Endometrial microvascular endothelial cells (primary cell): Measurements from ENCODE around the gene TOGARAM2. TPM values are rescaled to one million over a fixed set of nuclear protein-coding genes. Genes with fewer than 3 reads are reported as not detected.

ENCODE experiments used
- in situ Hi-C: cut with HindIII; loops from 2 replicates; pipeline ENCODE4 v1.10.0; 2017; ENCODE audit warnings: low sequenced_read_pairs, low pct_unique_long_range_greater_than_20kb; ENCODE audit errors: inconsistent ontology term
- total RNA-seq: library from RNA; depleted of rRNA; stranded (reverse); fragments of >200 nt; gene quantifications from one replicate; pipeline ENCODE4 v1.2.3, GENCODE V29; 2015; ENCODE audit errors: inconsistent ontology term

TOGARAM2 gene
- total RNA-seq, 1 donor from 2014 or later, result not detected

DNA sequence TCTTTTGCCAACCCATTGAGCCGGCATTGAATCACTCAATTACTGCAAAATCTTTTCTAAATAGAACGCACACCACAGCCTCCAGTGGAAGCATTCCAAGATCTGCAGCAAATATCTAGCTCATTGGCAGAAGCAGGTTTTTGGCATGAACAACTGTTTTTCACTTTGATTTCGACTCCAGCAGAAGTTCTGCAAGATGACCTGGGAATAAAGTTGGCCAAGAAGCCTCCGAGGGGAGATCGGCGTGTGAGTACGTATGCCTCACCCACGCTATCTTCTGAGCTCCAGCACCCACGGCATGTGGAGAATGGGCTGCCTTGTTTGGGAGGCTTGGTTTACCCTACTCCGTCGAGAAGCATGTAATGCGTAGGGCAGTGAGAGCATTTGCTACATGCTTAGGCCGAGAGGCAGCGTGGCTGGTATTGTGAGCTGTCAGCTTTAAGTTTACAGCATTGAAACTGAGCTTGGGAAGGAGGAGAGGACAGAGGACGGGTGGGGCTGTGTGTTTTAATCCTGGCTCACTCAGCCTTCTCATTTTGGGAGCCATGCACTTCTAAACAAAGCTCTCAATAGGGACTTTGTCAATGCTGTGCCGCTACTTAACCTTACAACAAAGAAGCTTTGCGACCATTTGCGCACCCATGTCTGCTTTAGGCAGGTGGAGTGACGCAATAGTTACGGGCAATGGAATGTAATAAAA, 82.7 kb downstream of the TOGARAM2 start:
- in situ Hi-C loops, result no loop called here

GRCh38 chr2:29064346-29064715, 83.2 kb downstream of the TOGARAM2 start:
- in situ Hi-C loops, result no loop called here

DNA sequence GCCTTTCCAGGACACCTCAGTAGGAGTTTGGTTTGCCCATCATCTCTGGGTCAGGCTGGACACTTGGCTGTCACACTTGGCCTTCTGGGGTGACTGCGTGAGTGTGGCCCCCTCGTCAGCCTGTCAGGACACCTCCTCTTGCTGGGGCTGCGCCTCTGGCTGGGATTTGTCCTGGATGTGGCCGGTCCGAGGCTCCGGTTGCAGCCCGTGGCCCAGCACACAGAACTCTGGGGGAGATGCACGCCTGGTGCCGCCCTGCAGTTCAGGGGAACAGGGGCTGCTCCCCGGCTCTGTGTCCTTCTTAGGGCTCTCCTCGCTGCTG, 83.6 kb downstream of the TOGARAM2 start:
- in situ Hi-C loops, result no loop called here

DNA sequence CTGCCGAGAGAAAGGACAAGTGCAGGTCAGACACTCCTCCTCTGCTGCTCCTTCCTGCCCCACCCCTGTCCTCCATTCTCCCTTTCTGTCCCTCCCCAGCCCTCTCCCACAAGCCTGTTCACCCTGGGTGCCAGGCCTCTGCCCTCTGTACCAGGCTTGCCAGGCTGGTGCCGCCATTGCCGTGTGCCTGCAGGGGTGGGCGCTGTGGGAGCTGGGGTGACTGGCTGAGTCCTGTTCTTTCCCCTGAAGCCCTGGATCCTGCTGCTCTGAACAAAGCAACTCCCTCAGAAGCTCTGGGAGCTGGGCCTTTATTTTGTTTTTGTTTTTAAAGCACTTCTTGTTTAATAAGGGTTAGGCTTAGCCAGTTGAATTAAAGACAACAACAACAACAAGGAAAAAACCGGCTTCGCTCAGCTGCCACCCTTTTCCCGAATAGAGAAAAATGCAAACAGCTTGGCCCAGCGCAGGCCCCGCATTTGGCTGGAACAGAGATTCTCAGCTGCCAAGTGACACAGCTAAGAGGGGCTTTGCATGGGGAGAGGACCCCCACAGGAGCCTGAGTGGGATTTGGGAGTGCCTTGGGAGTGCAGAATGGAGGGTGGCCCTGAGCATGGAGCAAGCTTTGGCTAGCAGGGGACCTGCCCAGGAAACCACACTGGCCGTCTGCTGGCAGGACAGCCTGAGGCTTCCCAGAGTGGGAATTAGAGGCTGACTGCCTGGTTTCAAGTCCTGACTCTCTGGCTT, 84.1 kb downstream of the TOGARAM2 start:
- in situ Hi-C loops, result no loop called here

GRCh38 chr2:29066271-29066860, 85.3 kb downstream of the TOGARAM2 start:
- in situ Hi-C loops, result no loop called here

DNA sequence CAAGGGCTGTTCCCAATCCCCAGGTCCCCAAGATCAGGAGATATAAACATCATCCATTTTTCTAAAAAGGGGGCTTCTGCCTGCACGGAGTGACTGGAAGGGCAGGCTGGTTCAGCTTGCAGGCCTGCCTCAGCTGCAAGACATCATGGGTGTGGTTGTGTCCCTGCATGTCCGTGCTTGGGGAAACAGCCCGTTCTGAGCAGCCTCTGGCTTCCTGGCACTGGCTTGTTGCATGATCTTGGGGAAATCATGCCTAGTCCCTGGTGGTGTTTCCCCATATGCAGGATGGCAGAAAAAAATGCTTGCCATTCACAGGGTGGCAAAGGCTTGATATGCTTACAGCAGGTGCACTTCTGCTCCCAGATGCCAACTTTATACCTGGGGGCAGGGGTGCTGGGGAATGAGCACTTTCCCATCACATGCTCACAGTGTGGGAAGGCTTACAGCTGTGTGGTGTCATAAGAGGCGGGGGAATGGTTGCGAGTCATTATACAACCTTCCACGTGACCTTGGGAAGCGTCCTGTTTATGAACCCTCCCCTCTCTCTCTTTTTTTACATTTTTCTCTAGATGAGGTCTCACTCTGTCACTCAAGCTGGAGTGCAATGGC, 86.0 kb downstream of the TOGARAM2 start:
- in situ Hi-C loops, result no loop called here

DNA sequence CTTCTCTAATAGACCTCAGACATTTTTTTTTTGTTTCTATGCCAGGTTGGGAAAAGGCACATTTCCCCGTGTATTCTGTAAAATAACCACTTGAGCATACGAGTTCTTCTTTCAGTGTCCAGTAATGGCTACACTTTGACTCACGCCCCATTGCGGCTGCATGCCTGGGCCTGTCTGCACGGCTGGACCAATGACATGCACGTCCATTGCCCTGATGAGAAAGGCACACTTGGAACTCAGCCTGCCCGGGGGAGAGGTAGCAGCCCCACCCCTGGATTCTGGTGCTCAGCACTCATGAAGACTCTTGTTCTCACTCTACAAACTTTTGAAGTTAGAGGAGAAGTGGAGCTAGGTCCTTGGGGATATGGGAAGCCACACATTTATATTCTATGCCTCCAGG, 87.4 kb downstream of the TOGARAM2 start:
- in situ Hi-C loops, result no loop called here

DNA sequence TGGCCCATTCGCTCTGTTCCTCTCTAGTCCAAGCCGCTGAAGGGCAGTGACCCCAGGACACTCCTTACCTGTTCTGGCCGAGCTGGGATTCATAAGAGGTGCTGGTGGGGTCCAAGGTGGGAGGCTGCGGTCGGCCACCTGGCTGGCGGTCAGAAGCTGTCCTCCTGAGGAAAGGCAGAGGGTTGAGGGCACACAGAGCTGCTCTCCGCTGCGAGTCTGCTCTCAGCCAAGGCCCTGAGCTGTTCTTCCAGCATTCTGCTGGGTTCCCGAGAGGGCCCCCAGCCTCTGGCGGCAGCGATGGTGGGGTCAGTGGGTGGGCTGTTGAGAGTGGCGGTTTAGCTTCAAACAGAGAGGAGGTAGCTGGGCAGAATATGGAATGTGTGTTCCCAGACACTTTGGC, 89.4 kb downstream of the TOGARAM2 start:
- in situ Hi-C loops, result no loop called here

GRCh38 chr2:29071032-29071975, 90.2 kb downstream of the TOGARAM2 start:
- in situ Hi-C loops, result no loop called here

GRCh38 chr2:29072251-29072650, 91.2 kb downstream of the TOGARAM2 start:
- in situ Hi-C loops, result no loop called here

- in situ Hi-C loops, result no loop called here
Measured at GRCh38 chr2:29072971-29073725, 92.0 kb downstream of the TOGARAM2 start.

- in situ Hi-C loops, result no loop called here
Measured at GRCh38 chr2:29073933-29074332, 92.8 kb downstream of the TOGARAM2 start.

- in situ Hi-C loops, result no loop called here
Measured at GRCh38 chr2:29074411-29074810, 93.3 kb downstream of the TOGARAM2 start, which contains the start of gene PCARE. Gene PCARE (minus strand): TSS chr2:29074523. CDS start chr2:29074261, 262 bp downstream.

GRCh38 chr2:29075894-29076705, 95.0 kb downstream of the TOGARAM2 start:
- in situ Hi-C loops, result no loop called here

GRCh38 chr2:29079887-29080286, 98.8 kb downstream of the TOGARAM2 start:
- in situ Hi-C loops, result no loop called here

DNA sequence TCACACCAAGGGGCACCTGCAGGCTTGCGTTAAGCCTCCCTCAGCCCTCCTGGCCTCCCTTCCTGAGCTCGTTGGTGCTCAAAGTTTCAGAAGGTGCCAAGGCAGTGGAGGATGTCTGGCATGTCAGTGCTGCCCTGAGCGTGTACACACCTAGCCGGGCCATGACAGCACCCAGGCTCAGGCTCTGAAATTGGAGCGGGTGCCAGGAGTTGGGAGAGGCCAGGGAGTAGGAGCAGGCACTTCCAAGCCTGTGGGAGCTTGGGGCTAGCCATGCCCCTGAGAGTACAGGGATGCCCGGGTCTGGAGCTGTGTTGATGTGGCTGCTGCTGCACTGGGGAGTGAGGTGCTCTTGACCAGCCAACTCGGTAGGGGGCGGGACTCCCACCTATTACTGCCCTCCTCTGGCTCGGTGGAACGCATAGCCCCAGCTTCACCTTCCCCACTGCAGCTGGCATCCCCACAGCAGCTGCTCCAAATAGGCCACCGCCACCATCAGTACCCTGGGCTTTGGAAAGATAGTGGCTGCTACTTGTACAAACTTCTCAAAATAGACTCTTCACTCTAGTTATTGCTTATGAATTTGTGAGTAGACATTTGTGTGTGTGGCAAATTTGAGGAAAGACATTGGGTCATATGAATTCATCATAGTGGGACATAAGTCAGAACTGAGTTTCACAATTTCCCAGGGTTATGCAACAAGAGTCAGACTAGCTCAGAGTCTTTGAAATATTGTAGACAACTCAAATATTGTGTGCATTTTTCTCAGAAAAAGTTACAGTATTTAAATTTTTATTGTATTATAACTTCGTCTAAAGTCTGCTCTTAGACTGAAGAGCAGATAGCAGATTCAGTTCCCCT, 100.0 kb downstream of the TOGARAM2 start:
- in situ Hi-C loops, result no loop called here
